GM12864 (cell line): ENCODE data around the gene PRR22.
"Not testable (repeated sequence)": the region's sequence is repeated elsewhere in the genome, so short reads cannot be mapped to it uniquely, and the experiment has no call there.

Experiments used
- DNase-seq: peaks from one replicate; pipeline ENCODE4 v3.0.0-alpha.2; 2011; ENCODE audit warnings: low read depth
- H3K4me3 ChIP-seq: 2 replicates; pipeline ENCODE4 v1.5.1; 2011; ENCODE audit warnings: mild to moderate bottlenecking, low read depth, low read length, control low read depth
- TF ChIP-seq, protein P1 (sequence below): IDR thresholded peaks from 2 replicates; pipeline ENCODE4 v1.5.1; 2011; ENCODE audit warnings: low read depth, mild to moderate bottlenecking, moderate library complexity, low read length, control low read depth, inconsistent platforms; ENCODE audit errors: missing control alignments

Gene PRR22

DNA sequence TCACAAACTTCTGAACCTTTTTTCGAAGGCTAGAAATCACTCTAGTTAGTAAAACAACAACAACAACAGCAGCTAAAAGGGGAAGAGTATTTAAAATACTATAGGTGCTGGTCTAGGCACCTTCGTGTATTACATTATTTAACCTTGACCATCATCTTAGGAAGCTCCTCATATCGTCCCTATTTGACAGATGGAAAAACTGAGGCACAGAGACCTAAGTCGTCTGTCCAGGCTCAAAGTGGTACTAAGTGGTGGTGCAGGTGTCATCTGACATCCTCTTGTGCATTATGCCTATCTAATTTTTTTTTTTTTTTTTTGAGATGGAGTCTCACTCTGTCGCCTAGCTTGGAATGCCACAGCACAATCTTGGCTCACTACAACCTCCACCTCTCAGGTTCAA, 35.0 kb downstream of the PRR22 start:
- no peak for DNase-seq
- H3K4me3 ChIP-seq: no peak overlapping the region
- TF ChIP-seq, protein P1, sequence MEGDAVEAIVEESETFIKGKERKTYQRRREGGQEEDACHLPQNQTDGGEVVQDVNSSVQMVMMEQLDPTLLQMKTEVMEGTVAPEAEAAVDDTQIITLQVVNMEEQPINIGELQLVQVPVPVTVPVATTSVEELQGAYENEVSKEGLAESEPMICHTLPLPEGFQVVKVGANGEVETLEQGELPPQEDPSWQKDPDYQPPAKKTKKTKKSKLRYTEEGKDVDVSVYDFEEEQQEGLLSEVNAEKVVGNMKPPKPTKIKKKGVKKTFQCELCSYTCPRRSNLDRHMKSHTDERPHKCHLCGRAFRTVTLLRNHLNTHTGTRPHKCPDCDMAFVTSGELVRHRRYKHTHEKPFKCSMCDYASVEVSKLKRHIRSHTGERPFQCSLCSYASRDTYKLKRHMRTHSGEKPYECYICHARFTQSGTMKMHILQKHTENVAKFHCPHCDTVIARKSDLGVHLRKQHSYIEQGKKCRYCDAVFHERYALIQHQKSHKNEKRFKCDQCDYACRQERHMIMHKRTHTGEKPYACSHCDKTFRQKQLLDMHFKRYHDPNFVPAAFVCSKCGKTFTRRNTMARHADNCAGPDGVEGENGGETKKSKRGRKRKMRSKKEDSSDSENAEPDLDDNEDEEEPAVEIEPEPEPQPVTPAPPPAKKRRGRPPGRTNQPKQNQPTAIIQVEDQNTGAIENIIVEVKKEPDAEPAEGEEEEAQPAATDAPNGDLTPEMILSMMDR: no peak

DNA sequence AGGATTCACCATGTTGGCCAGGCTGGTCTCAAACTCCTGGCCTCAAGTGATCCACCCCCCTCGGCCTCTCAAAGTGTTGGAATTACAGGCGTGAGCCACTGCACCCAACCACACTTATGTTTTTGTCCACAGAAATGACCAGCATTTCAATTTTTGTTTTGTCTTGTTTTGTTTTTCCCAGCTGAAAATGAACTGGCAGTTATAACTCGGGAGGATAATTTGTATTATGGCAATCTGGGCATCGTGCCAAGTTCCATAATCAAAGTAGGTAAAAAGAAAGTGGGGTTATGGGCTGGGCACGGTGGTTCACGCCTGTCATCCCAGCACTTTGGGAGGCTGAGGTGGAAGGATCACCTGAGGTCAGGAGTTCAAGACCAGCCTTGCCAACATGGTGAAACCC, 35.6 kb downstream of the PRR22 start:
- not testable (repeated sequence) for H3K4me3 ChIP-seq, DNase-seq

DNA sequence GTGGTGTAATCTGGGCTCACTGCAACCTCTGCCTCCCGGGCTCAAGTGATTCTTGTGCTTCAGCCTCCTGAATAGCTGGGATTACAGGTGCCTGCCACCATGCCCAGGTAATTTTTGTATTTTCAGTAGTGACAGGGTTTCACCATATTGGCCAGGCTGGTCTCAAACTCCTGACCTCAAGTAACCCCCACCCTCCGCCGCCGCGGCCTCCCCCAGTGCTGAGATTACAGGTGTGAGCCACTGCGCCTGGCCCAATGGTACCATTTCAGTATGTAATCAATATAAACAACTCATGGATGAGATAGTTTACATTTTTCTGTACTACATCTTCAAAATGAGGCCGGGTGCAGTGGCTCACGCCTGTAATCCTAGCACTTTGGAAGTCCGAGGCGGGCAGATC, 39.5 kb downstream of the PRR22 start:
- DNase-seq, H3K4me3 ChIP-seq: not testable (repeated sequence)

DNA sequence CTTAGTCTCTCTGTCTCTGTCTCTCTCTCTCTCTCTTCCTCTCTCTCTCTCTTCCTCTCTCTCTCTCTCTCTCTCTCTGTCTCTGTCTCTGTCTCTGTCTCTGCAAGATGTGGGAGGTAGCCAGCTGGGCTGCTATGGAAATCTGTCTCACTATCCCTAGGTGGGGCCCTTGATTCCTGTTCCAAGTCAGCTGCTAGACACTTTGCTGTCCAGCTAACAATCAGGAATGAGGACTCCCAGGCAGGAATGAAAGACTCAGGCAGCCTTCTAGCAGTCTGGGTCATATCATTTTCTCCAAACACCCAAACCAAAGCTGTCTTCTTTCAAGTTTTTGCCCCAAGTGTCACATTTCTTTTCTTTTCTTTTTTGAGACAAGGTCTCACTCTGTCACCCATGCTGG, 40.9 kb downstream of the PRR22 start:
- no peak for DNase-seq
- H3K4me3 ChIP-seq: no peak overlapping the region
- TF ChIP-seq, protein P1: no peak

DNA sequence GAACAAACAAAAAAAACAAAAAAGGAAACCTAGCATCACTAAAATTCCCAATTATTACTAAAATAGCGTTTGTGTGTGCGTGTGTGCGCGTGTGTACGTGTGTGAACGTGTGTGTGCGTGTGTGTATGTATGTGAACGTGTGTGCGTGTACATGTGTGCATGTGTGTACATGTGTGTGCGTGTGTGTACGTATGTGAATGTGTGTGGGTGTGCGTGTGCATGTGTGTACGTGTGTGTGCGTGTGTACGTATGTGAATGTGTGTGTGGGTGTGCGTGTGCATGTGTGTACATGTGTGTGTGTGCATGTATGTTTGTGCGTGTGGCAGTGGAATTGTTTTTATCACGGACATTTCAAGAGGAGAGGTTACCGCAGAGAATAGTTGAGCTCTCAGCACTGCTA, 42.5 kb downstream of the PRR22 start:
- H3K4me3 ChIP-seq: no peak overlapping the region
- no peak for DNase-seq
- TF ChIP-seq, protein P1: no peak

DNA sequence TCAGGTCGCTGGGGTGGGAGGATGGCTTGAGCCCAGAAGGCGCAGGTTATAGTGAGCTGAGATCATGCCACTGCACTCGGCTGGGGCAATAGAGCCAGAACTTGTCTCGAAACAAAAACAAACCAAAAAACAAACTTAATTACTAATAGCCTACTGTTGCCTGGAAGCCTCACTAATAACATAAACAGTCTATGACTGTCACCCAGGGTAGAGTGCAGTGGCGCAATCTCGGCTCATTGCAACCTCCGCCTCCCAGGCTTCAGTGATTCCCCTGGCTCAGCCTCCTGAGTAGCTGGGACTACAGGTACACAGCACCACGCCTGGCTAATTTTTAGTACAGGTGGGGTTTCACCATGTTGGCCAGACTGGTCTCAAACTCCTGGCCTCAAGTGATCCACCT, 46.1 kb downstream of the PRR22 start:
- H3K4me3 ChIP-seq: no peak overlapping the region
- TF ChIP-seq, protein P1: no peak
- no peak for DNase-seq

DNA sequence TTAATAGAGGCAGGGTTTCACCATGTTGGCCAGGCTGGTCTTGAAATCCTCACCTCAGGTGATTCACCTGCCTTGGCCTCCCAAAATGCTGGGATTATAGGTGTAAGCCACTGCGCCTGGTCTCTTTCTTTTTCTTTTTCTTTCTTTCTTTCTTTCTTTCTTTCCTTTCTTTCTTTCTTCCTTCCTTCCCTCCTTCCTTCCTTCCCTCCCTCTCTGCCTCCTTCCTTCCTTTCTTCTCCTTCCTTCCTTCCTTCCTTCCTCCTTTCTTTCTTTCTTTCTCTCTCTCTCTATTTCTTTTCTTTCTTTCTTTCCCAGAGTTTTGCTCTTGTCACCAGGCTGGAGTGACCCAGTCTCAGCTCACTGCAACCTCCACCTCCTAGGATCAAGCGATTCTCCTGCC, 51.4 kb downstream of the PRR22 start:
- DNase-seq: not testable (repeated sequence)

More for the DNA sequence above, 51.4 kb downstream of the PRR22 start:
- H3K4me3 ChIP-seq: not testable (repeated sequence)
